ENCODE data around the gene OR51V1.
"Not testable (repeated sequence)": the region's sequence is repeated elsewhere in the genome, so short reads cannot be mapped to it uniquely, and the experiment has no call there.

OR51V1 gene

DNA sequence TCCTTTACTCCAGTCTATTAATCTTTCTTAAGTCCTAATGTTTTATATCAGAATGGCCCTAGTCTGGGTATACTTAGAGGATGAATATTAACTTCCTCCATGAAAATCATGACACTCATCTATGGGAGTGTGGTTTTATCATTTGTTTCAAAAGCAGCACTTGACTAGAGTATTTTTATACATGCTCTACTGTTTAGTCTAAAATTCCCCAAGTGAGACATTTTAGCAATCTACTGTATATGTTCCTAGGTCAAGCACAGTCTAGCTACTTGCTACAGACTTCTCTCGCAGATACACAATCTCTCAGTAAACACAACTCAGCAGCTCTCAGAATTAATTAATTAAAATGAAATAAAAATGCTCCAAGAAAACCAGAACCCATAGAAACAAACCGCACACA is 29.3 kb upstream of the OR51V1 start:
- DNase-seq, result no peak

DNA sequence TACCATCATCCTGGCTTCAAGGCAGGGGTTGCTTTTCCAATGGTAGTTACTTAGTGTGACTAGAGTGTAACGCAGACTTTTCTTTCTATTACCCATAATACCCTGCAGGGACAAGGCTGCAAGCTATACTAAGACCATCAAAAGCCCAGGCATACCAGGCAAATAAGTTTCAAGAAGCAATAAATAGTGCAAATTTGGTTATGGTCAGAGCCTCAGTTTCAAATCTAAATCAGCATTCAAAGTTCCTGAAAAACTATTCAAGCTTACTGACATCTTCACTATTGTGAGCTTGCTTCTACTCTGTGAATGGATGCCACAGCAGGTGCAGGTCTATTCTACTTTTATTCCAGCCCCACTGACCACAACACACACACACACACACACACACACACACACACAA is 28.9 kb upstream of the OR51V1 start:
- no peak for DNase-seq

DNA sequence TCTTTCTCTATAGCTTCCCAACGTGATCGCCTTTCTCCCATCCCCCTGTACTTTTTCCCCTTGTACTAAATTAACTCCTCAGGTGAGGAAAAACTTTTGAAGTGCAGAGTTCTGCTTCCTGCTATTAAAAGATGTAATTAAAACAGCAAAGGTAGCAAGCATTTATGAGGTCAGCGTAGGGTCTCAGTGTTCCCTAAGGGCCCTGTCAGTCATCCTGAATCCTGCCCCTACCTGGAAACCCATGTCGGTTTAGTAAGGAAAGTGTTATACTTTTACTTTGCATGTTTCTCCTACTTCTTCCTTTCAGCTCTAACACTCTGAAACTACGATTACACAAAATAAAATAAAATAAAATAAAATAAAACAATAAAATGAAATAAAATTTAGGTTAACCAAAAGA is 27.6 kb upstream of the OR51V1 start:
- DNase-seq, result no peak

DNA sequence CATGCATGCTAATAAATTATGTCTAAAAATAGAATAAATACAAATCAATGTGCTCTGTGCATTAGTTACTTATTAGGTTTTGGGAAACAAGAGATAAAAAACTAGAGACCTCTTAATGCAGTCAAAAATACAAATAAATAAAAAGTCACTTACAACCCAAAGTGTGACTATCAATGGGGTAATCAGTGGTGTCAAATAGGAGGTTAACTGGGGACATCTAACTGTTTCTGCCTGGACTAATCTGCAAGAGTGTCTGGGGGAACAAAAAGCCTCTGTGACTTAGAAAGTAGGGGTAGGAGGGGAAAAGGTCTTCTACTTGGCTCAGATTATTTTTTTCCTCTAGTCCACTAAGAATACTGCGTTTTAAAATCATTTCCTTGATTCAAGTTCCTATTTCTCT is 27.2 kb upstream of the OR51V1 start:
- DNase-seq, result no peak

DNA sequence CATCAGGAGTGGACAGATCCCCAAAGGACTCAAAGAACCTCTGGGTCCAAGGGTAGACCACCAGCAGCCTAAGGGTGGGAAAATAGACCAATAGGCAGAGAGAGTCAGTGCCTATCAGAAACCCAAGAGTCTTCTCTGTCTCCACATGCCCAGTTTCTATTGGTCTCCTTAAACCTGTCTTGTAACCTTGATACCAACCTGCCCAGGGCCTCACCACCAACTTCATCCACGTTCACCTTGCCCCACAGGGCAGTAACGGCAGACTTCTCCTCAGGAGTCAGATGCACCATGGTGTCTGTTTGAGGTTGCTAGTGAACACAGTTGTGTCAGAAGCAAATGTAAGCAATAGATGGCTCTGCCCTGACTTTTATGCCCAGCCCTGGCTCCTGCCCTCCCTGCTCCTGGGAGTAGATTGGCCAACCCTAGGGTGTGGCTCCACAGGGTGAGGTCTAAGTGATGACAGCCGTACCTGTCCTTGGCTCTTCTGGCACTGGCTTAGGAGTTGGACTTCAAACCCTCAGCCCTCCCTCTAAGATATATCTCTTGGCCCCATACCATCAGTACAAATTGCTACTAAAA is 26.3 kb upstream of the OR51V1 start, which contains the start of gene HBB:
Gene HBB (minus strand): TSS at position 340 of the 579 bp plus-strand sequence. CDS start 50 bp downstream, at position 290.
- DNase-seq, result no peak

DNA sequence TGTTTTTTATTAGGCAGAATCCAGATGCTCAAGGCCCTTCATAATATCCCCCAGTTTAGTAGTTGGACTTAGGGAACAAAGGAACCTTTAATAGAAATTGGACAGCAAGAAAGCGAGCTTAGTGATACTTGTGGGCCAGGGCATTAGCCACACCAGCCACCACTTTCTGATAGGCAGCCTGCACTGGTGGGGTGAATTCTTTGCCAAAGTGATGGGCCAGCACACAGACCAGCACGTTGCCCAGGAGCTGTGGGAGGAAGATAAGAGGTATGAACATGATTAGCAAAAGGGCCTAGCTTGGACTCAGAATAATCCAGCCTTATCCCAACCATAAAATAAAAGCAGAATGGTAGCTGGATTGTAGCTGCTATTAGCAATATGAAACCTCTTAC is 25.0 kb upstream of the OR51V1 start:
- DNase-seq, result no peak

DNA sequence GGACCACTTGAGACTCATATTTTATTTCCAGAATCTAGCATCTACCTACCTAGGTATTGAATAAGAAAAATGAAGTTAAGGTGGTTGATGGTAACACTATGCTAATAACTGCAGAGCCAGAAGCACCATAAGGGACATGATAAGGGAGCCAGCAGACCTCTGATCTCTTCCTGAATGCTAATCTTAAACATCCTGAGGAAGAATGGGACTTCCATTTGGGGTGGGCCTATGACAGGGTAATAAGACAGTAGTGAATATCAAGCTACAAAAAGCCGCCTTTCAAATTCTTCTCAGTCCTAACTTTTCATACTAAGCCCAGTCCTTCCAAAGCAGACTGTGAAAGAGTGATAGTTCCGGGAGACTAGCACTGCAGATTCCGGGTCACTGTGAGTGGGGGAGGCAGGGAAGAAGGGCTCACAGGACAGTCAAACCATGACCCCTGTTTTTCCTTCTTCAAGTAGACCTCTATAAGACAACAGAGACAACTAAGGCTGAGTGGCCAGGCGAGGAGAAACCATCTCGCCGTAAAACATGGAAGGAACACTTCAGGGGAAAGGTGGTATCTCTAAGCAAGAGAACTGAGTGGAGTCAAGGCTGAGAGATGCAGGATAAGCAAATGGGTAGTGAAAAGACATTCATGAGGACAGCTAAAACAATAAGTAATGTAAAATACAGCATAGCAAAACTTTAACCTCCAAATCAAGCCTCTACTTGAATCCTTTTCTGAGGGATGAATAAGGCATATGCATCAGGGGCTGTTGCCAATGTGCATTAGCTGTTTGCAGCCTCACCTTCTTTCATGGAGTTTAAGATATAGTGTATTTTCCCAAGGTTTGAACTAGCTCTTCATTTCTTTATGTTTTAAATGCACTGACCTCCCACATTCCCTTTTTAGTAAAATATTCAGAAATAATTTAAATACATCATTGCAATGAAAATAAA is 24.3 kb upstream of the OR51V1 start:
- DNase-seq, result no peak

DNA sequence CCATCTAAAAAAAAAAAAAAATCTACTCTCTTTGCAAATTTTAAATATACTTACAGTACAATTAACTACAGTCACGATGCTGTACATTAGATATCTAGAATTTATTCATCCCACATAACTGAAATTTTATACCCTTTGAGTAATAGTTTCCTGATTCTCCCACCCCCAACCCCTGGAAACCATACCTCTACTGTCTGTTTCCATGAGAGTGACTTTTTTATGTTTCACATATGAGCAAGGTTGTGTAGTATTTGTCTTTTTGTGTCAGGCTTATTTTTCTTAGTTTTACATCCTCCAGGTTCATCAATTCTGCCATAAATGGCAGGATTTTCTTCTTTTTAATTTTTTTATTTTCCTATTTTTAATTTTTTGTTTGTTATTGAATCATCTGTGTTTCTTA is 23.2 kb upstream of the OR51V1 start:
- no peak for DNase-seq

DNA sequence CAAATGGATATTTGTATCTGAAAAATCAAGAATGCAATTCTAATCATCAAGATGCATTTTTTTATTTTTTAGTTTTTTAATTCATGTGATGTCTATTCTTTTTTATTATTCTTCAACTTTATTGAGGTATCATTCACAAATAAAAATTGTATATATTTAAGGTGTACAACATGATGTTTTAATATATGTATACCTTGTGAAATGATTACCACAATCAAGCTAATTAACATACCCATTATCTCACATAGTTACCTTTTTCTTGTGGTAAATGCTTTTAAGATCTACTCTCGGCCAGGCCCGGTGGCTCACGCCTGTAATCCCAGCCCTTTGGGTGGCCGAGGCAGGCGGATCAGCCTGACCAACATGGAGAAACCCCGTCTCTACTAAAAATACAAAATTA is 22.7 kb upstream of the OR51V1 start:
- no peak for DNase-seq

DNA sequence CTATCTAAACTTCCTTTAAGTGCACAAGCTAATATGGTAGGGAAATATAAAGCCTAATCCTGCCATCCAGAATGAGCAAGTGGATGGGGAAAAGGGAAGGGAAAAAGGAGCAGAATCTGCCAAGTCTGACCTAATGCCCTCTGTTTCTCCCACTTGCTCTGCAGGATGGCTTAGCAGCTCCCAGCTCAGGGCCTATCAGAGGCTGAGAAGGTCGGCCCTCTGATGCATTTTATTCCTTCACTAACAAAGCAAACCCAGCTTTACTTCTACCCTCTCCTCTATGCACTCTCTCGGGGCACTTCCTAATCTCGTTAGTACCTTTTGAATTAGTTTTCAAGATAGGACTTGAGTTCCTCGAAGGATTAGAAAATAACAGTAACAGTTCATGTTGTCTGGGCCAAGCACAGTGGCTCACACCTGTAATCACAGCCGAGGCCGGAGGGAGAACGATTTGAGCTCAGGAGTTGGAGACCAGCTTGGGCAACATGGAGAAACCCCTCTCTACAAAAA is 9.9 kb upstream of the OR51V1 start:
- no peak for DNase-seq

DNA sequence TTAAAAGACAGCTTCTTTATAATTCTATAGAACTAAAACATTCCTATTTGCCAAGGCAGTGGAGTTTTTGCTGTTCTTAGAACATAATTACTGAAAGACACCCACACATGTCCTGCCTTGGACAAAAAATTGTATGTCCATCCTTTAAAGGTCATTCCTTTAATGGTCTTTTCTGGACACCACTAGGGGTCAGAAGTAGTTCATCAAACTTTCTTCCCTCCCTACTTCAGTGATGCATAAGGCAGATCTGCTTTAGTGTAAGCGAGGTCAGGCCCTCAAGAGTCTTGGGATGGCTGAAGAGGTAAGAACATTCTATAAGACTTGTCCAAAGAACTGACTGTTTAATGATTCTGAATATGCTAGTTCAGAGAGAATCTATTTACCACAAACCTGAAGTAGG is 4.3 kb upstream of the OR51V1 start:
- DNase-seq, result no peak

DNA sequence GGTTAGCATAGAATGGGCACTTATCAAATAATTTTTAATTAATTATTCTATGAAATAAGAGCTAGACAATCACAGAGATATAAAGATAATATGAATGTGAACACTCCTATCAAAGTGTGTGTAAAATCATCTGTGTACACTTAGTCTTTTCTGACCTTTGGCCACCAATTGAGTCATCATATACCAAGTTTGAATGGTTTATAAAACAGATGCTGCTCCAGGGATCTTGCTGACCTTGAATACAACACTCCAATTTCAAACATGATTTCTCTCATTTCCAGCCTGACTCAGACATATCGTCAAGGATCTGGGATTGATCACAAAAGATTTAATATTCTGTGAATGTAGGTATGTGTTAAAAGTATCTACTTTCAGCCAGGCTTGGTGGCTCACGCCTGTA is 2.9 kb upstream of the OR51V1 start:
- DNase-seq, result no peak

DNA sequence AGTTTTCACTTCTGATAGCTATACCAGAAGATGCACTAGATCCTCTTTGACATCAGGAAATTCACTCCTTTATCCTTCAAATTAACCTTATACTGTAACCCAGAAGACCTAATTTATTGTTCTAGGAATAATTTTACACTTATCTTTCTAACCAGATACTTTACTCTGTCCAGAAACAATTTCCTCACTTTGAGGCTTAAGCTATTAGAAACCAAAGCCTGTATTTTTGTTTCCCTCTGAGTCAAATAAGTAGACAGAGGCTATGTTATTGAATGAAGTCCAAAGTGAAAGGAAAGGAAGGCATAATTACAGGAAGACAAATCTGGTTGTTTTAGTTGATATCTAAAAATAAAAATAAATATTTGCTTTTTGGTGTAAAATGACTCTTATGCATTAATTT is 2.2 kb downstream of the OR51V1 start:
- DNase-seq, result no peak

DNA sequence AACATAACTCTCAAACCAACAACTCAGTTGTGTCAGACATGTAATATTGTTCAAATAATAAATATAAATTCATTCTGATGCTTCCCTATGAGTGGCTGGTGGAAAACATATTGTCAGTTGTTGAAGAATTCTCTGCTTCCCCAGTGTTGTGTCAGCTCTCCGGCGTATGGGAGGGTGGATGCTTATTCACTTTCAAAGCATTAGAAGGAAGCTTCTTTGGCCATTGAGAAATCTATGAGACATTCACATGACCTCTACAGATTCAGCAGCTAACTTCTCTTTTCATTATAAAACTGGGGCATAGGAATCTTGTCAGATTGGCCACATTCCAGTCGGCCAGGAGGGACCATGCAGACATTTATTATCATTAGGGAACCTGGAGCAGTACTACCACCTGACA is 2.9 kb downstream of the OR51V1 start:
- DNase-seq, result no peak

DNA sequence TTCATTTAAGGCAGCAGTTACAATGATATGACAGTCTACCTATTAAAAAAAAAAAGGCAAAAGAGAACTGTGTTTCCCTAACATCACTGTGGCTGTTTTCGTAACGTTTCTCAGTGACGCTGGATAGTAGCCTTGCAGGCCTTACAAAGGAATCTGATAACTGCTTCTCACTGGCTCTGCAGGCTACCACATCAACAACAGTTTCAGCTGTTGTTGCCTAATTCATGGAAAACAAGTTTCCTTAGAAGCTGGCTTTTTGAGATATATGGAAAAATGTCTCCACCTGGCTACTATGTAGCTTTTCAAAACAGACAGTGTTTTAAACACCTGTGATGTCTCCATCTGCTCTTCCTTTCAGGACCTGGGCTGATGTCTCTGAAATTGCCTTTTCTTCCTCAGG is 3.8 kb downstream of the OR51V1 start:
- no peak for DNase-seq

DNA sequence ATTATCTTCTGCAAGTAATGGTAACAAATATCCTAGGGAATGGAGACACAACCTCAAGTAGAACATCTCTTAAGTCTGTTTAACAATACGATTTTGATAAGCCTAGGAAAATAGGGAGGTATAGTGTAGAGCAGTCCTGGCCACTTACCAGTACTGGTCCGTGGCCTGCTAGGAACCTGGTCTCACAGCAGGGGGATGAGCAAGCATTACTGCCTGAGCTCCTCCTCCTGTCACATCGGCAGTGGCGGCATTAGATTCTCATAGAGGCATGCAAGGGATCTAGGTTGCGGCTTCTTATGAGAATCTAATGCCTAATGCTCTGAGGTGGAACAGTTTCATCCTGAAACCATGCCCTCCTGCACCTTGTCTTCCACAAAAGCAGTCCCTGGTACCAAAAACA is 4.4 kb downstream of the OR51V1 start:
- no peak for DNase-seq

DNA sequence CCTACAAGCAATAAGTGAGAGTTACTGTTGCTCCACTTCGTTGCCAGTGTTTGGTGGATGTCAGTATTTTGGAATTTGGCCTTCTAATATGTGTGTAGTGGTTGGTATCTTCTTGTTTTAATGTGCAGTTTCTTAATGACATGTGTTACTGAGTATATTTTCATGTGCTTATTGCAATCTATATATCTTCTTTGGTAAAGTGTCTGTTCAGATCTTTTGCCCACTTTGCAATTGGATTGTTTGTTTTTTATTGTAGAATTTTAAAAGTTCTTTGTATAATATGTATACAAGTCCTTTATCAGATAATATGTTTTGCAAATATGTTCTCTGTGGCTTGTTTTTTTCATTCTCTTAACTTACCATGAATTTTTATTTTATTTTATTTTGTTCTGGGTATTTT is 7.7 kb downstream of the OR51V1 start:
- DNase-seq, result no peak

DNA sequence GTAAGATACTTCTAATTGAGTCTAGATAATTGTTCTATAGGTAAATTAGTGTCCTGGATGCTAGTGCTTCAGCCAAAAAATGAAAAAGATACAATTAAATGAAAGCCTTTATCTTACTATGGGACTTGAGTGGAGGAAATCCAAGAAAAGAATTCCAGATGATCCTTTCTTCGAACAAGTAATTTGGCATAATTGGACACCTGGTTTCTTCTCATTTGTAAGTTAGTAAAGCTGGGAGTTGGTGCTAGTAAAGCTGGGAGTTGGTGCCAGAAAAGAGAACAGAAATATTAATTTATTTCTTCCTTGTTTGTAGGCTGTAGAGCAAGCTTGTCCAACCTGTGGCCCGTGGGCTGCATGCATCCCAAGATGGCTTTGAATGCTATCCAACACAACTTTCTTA is 12.3 kb downstream of the OR51V1 start:
- no peak for DNase-seq

DNA sequence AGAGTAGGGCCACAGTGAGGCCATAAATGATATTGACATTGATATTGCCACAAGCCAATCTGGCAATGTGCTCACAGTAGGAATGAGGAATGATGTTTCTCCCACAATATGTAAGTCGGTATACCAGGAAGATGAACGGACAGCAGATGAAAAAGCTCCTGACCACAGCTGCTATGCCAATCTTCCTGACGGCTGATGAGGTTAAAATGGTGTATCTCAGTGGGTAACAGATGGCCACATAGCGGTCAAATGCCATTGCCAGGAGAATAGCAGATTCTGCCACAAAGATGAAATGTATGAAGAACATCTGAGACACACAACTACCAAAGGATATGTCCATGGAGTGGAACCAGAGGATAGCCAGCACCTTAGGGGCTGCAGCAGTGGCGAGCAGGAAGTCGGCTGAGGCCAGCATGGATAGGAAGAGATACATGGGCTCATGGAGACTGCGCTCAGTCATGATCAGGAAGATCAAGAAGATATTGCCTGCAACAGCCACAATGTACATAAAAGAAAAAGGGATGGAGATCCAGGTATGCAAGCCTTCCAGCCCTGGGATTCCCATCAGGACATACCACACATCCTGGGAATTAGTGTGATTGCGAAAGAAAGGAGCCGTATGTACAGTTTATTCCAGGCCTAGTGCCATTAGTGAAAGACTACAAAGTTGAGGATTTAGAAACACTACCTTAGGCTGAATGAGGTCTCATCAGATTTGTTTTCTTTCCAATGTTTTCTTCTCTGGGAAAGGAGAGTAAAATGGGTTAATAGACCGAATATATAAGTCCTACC is 22.2 kb downstream of the OR51V1 start:
- no peak for DNase-seq

DNA sequence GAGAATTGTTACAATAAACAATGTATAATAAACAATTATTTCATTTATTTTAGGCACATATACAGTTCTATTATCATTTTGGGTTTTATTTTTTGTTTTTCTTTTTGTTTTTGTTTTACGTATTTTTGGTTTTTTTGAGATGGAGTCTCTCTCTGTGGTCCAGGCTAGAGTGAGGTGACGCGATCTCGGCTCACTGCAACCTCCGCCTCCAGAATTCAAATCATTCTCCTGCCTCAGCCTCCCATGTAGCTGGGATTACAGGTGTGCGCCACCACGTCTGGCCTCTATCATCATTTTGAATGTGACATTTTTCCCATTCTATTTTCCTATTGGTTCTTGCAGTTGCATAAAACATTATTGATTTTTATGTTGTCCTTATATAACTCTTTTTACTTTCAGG is 25.5 kb downstream of the OR51V1 start:
- no peak for DNase-seq

DNA sequence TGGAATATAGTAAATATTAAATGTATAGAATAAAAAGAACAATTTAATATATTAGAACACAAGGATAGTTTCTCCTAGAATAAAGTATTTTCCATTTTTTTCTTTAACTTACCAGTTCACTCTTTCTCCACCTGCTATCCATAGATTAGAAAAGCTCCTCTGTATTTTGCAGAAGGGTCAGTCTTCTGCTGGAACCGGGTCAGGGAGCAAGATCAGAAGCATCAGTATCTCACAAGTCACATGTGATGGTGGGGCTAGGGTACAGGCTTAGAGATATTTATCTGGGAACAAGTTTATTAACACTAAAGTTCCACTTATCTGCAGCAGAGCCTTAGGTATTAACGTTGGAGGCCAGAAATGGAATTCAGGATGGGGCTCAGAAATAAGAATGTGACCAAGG is 28.6 kb downstream of the OR51V1 start:
- no peak for DNase-seq

DNA sequence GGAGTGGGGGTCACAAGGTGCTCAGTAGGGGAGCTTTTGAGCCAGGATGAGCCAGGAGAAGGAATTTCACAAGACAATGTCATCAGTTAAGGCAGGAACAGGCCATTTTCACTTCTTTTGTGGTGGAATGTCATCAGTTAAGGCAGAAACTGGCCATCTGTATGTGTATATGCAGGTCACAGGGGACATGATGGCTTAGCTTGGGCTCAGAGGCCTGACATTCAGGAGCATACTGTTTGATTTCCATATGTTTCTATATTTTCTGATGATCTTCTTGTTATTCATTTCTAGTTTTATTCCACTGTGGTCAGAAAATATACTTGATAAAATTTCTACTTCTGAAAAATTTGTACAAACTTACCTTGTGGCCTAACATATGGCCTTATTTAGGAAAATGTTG is 34.6 kb downstream of the OR51V1 start:
- not testable (repeated sequence) for DNase-seq

DNA sequence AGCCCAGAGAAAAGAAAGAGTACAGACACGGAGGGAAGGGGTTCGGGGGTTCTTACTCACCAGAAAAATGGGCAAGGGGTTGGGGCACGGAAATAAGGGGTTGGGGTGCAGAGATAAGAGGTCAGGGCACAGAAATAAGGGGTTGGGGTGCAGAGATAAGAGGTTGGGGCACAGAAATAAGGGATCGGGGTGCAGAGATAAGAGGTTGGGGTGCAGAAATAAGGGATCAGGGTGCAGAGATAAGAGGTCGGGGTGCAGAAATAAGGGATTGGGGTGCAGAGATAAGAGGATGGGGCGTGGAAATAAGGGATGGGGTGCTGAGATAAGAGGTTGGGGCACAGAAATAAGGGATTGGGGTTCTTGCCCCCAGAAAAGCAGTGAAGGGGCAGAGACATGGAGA is 35.7 kb downstream of the OR51V1 start:
- DNase-seq, result not testable (repeated sequence)

DNA sequence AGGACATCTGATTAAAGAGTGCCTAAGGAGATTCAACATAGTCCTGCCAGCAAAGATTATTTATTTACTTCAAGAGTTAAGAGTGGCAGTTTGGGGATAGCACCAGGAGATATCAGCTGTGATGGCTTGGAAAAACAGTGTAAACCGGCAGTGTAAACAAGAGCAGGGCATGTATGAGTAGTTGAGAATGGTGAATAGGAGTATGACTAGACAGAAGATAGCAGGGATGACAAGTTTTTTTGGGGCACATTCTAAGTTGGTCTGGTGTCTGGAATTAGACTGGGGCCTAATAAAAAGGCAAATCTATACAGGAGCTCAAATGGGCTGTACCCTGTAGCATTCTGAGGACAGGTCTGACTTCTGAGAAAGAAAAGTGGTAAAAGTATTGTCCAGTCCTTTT is 39.4 kb downstream of the OR51V1 start:
- not testable (repeated sequence) for DNase-seq

All from stimulated activated CD8-positive, alpha-beta memory T cell treated with anti-CD3 and anti-CD28 coated beads, Interleukin-4, amount 100 ng/mL, for 48 hours (primary cell).